Gastrocnemius medialis (tissue), 4 donors: Measurements from ENCODE around the gene HMCN2. TPM values are rescaled to one million over a fixed set of nuclear protein-coding genes. Genes with fewer than 3 reads are reported as not detected.

Experiments used
- ATAC-seq, 2 donors: fragments of 150-250 bp; one replicate each; pipeline ENCODE4 v1.9.1; 2016
- DNase-seq, 2 donors: peaks; one replicate each; pipeline ENCODE4 v3.0.0-alpha.2; 2019
- H3K27ac ChIP-seq, 4 donors: fragments of 200-600 bp; sonication (generic); 1 replicate in 1 of 4; 2 replicates in 3 of 4; pipeline ENCODE4 v1.5.1; 2016 to 2018; ENCODE audit warnings: mild to moderate bottlenecking in 2 of 4, moderate library complexity in 1 of 4
- H3K27me3 ChIP-seq, 3 donors: fragments of 200-600 bp; sonication (generic) in 2 of 3; 1 replicate in 1 of 3; 2 replicates in 2 of 3; pipeline versions ENCODE4 v1.5.1 to v1.6.0; 2016 to 2019; ENCODE audit warnings: mild to moderate bottlenecking in 1 of 3, moderate library complexity in 1 of 3
- H3K36me3 ChIP-seq, 2 donors: fragments of 200-600 bp; sonication (generic) in 1 of 2; one replicate each; pipeline ENCODE4 v1.5.1; 2017 to 2018
- H3K4me1 ChIP-seq, 2 donors: fragments of 200-600 bp; sonication (generic) in 1 of 2; one replicate each; pipeline ENCODE4 v1.5.1; 2016 to 2017; ENCODE audit warnings: mild to moderate bottlenecking in 2 of 2
- H3K4me3 ChIP-seq, 4 donors: fragments of 200-600 bp; sonication (generic) in 3 of 4; 1 replicate in 1 of 4; 2 replicates in 3 of 4; pipeline ENCODE4 v1.5.1; 2016 to 2019; ENCODE audit warnings: mild to moderate bottlenecking in 2 of 4
- H3K9me3 ChIP-seq, 3 donors: fragments of 200-600 bp; sonication (generic) in 2 of 3; 1 replicate in 1 of 3; 2 replicates in 2 of 3; pipeline ENCODE4 v1.5.1; 2016 to 2019
- CTCF ChIP-seq, 5 experiments: fragments of 450-650 bp in 3 of 5; fragments of 200-600 bp in 2 of 5; sonication (generic) in 2 of 5; IDR thresholded peaks in 4 of 5; conservative IDR thresholded peaks in 1 of 5; 1 replicate in 4 of 5; 2 replicates in 1 of 5; pipeline ENCODE4 v1.5.1; 2016 to 2019; ENCODE audit warnings: antibody characterized with exemption in 5 of 5, mild to moderate bottlenecking in 3 of 5, moderate library complexity in 3 of 5
- POLR2A ChIP-seq, 2 donors: fragments of 450-650 bp; IDR thresholded peaks; one replicate each; pipeline ENCODE4 v1.6.1; 2017; ENCODE audit warnings: antibody characterized with exemption in 2 of 2, mild to moderate bottlenecking in 2 of 2, moderate library complexity in 2 of 2
- in situ Hi-C, 4 donors: fragments of 200-750 bp; cut with MboI; loops; one replicate each; pipeline versions ENCODE4 v1.15.0 to v1.8.0; 2017; ENCODE audit warnings: low sequenced_read_pairs in 4 of 4
- intact Hi-C: fragments of 100-400 bp; cut with DNase I; formaldehyde crosslinking; loops from one replicate; pipeline ENCODE4 v1.15.1; 2023; ENCODE audit warnings: low total_unique reads
- total RNA-seq, 4 donors: library from RNA; depleted of rRNA; stranded (reverse); fragments of >200 nt; gene quantifications; one replicate each; pipeline versions ENCODE4 v1.1.0 to v1.2.3, GENCODE V29; 2016

HMCN2 gene
- total RNA-seq, 4 donors from 2014 or later, result 1.9 to 8.5 (median 7.7) TPM

GRCh38 chr9:130387398-130387797, 121.8 kb downstream of the HMCN2 start:
- H3K27me3 ChIP-seq, result no peaks in the 10 kb centered on the region
- intact Hi-C loops, result no loop called here
- DNase-seq (no peak), ATAC-seq (no peak)
- in situ Hi-C loops, result no loop called here
- H3K4me3 ChIP-seq, result no peak overlapping the region
- H3K9me3 ChIP-seq, result no peaks in the 10 kb centered on the region
- no peak for TF ChIP-seq CTCF (IDR thresholded peaks at IDR 0.05 in 4 of 5, conservative IDR thresholded peaks at IDR 0.05 in 1 of 5)
- TF ChIP-seq POLR2A (IDR thresholded peaks at IDR 0.05), result no peak
- H3K27ac ChIP-seq, result no peak overlapping the region
- no peaks in the 10 kb centered on the region for H3K4me1 ChIP-seq
- no peaks in the 10 kb centered on the region for H3K36me3 ChIP-seq

- Histone ChIP-seq H3K4me3 (no peak overlapping the region), H3K36me3 (no peaks in the 10 kb centered on the region), H3K27ac (no peak overlapping the region), H3K27me3 (no peaks in the 10 kb centered on the region), H3K4me1 (no peaks in the 10 kb centered on the region), H3K9me3 (no peaks in the 10 kb centered on the region)
- intact Hi-C loops, result no loop called here
- no peak for ATAC-seq
- no peak for DNase-seq
- in situ Hi-C loops, result no loop called here
- no peak for TF ChIP-seq CTCF (IDR thresholded peaks at IDR 0.05 in 4 of 5, conservative IDR thresholded peaks at IDR 0.05 in 1 of 5)
- TF ChIP-seq POLR2A (IDR thresholded peaks at IDR 0.05), result no peak
These were observed 122.3 kb downstream of the HMCN2 start for GRCh38 chr9:130387905-130388304.

GRCh38 chr9:130390390-130390789, 124.8 kb downstream of the HMCN2 start:
- H3K4me1 ChIP-seq, result no peaks in the 10 kb centered on the region
- no peak for DNase-seq
- no peaks in the 10 kb centered on the region for H3K9me3 ChIP-seq
- no peak overlapping the region for H3K4me3 ChIP-seq
- no peak for TF ChIP-seq POLR2A (IDR thresholded peaks at IDR 0.05)
- TF ChIP-seq CTCF (IDR thresholded peaks at IDR 0.05 in 4 of 5, conservative IDR thresholded peaks at IDR 0.05 in 1 of 5), result no peak
- no peak overlapping the region for H3K27ac ChIP-seq
- H3K36me3 ChIP-seq, result no peaks in the 10 kb centered on the region
- intact Hi-C loops (no loop called here), in situ Hi-C loops (no loop called here)
- ATAC-seq, result no peak
- no peaks in the 10 kb centered on the region for H3K27me3 ChIP-seq

- no peaks in the 10 kb centered on the region for H3K36me3 ChIP-seq
- no peak overlapping the region for H3K4me3 ChIP-seq
- no peaks in the 10 kb centered on the region for H3K9me3 ChIP-seq
- no peaks in the 10 kb centered on the region for H3K4me1 ChIP-seq
- intact Hi-C loops (no loop called here), in situ Hi-C loops (no loop called here)
- no peaks in the 10 kb centered on the region for H3K27me3 ChIP-seq
- TF ChIP-seq CTCF (IDR thresholded peaks at IDR 0.05 in 4 of 5, conservative IDR thresholded peaks at IDR 0.05 in 1 of 5), result no peak
- no peak for TF ChIP-seq POLR2A (IDR thresholded peaks at IDR 0.05)
- no peak for ATAC-seq
- no peak overlapping the region for H3K27ac ChIP-seq
- DNase-seq, result no peak
These were observed 125.4 kb downstream of the HMCN2 start for GRCh38 chr9:130390986-130391385.

- H3K27ac ChIP-seq, result no peak overlapping the region
- DNase-seq (no peak), ATAC-seq (no peak)
- in situ Hi-C loops, result no loop called here
- intact Hi-C loops, result no loop called here
- H3K4me1 ChIP-seq, result no peaks in the 10 kb centered on the region
- no peak for TF ChIP-seq CTCF (IDR thresholded peaks at IDR 0.05 in 4 of 5, conservative IDR thresholded peaks at IDR 0.05 in 1 of 5)
- TF ChIP-seq POLR2A (IDR thresholded peaks at IDR 0.05), result no peak
- no peaks in the 10 kb centered on the region for H3K27me3 ChIP-seq
- no peak overlapping the region for H3K4me3 ChIP-seq
- H3K9me3 ChIP-seq, result no peaks in the 10 kb centered on the region
- no peaks in the 10 kb centered on the region for H3K36me3 ChIP-seq
These were observed 126.3 kb downstream of the HMCN2 start for GRCh38 chr9:130391866-130392265.
